ELR (cell line): ENCODE results near the gene FUT7.

Experiments used
- DNase-seq: peaks from one replicate; pipeline ENCODE4 v3.0.0-alpha.2; 2015; ENCODE audit warnings: low read depth

The FUT7 gene, protein sequence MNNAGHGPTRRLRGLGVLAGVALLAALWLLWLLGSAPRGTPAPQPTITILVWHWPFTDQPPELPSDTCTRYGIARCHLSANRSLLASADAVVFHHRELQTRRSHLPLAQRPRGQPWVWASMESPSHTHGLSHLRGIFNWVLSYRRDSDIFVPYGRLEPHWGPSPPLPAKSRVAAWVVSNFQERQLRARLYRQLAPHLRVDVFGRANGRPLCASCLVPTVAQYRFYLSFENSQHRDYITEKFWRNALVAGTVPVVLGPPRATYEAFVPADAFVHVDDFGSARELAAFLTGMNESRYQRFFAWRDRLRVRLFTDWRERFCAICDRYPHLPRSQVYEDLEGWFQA

DNA sequence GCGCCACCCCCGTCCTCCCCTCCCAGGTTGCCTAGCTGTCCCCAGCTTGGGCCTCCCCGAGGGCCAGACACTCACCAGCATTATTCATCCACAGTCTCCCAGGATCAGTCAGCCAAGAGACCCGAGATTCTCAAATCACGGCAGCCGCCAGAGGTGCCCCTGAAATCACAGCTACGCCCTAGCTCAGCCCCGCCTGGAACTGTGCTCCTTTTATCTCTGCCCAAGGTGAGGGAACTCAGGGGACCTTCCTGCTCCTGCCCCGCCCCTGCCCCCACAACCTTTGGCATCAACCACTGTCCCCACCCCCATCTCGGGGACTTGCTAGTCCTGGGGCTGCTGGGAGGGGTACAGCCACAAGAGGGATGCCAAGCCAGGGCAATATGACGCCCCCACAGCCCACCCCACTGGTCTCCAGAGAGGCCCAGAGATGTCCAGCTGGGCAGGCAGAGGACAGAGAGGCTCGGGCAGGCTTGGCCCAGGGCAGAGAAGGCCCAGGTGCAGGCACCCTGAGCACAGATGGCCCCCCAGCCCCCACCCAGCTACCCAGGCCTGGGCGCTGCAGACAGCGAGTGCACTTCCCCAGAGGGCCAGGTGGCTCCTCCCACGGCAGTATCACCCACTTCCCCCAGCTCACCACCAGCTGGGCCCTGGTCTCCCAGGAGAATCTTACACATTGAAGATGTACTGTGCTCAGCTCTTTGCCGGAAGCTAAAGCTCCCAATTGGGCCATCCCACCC, at the start of gene FUT7:
Gene FUT7, minus strand, starts transcription at position 185 of the 737 bp plus-strand sequence. Its CDS starts 97 bp downstream, at position 88.
- DNase-seq = no peak

DNA sequence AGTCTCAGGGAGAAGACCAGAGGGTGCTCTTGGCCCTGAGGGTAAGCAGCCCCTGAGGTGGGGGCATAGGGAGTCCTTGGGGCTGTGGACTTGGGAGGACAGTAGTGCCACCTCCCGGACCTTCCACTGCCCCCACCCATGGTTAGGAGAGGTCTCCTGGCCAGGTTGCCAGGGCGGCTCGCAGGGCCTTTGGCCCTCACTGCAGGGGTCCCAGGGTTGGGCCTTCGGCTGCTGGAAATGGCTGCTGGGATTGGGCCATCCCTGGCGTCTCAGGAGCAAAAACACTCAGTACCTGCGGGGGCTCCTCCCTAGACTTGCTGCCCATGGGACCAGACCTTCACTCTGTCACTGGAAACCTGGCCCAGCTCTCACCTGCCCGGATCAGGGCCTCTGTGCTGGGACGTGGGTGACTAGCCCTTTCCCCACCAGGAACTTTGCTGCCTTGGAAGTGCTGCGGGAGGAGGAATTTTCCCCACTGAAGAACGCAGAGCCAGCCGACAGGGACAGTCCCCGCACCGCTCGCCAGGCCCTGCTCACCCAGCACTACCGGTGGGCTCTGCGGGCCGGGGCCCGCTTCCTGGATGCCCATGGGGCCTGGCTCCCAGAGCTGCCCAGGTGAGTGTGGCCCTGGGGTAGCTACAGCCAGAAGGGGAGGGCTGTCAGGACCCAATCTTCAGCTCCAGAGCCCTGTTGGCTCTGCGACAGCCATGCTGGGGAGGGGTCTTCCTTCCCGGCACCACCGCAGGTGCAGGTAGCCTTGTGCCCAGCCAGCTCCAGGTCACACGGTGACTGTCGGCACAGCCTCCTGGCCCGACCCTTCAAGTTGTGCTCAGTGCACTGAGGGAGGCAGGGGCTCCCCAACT, 48.6 kb upstream of the FUT7 start:
- no peak for DNase-seq

DNA sequence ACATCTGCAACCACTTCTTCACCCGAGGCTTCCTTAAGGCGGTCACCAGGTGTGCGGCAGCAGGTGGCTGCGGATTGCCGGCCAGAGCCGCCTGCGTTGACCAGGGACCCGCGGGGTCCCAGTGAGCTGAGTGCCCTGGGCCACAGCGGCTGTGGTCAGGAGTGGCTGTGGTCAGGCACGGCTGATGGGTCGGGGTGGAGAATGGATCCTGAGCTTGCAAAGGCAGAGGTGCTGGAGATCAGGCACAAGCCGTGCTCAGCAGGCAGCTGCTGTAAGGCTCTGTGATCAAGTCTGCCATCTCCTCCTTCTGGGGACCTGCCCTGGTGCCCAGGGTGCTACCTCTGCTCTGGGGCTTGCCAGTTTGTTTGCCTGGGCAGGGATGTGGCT, 47.5 kb upstream of the FUT7 start:
- DNase-seq = no peak

DNA sequence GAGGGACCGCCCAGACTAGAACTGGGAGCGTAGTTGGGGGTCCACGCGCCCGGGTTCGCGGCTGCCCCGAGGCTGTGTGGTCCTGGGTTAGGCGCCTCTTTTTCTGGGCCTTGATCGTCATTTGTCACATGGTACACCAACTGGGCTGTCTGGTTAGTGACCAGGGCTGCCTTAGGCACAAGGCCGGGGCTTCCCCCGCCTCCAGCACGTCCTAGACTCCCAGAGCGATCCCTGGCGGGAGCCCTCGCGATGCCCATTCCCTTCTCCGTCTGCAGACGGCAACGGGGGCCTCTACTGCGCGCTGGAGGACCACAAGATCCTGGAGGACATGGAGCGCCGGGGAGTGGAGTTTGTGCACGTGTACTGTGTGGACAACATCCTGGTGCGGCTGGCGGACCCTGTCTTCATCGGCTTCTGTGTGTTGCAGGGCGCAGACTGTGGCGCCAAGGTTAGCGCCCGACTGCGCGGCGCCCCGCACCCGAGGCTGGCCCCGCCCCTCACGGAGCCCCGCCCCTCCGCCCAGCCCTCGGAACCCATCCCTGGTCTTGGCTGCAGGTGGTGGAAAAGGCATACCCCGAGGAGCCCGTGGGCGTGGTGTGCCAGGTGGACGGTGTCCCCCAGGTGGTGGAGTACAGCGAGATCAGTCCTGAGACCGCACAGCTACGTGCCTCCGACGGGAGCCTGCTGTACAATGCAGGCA, 47.0 kb upstream of the FUT7 start:
- DNase-seq = no peak

DNA sequence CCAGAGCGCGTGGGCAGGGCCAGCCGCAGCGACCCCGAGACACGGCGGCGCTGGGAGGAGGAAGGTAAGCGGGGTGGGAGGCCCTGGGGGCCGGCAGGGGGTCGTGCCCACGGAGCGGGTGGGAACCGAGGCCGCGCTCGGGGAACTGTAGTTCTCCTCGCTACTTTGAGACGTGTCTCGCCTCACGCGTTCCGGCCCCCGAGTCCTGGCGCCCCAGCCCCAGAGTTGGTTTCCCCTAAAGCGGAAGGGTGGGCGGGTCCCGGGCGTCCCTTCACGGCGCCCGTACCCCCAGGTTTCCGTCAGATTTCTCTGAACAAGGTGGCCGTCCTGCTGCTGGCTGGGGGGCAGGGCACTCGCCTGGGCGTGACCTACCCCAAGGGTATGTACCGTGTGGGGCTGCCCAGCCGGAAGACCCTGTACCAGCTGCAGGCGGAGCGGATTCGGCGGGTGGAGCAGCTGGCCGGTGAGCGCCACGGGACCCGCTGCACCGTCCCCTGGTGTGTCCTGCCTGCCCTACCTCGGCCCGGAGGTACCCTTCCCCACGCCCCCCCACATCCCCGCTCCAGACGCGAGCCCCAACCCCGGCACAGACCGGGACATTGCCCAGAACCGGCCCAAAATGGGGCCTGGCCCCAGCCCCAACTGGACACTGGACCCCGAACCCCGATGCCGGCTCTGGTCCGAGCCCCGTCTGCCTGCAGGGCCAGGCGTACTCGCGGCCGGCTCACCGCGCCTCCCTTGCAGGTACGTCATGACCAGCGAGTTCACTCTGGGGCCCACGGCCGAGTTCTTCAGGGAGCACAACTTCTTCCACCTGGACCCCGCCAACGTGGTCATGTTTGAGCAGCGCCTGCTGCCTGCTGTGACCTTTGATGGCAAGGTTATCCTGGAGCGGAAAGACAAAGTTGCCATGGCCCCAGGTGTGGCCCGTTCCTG, 46.1 kb upstream of the FUT7 start:
- DNase-seq = peak; percentile 36

DNA sequence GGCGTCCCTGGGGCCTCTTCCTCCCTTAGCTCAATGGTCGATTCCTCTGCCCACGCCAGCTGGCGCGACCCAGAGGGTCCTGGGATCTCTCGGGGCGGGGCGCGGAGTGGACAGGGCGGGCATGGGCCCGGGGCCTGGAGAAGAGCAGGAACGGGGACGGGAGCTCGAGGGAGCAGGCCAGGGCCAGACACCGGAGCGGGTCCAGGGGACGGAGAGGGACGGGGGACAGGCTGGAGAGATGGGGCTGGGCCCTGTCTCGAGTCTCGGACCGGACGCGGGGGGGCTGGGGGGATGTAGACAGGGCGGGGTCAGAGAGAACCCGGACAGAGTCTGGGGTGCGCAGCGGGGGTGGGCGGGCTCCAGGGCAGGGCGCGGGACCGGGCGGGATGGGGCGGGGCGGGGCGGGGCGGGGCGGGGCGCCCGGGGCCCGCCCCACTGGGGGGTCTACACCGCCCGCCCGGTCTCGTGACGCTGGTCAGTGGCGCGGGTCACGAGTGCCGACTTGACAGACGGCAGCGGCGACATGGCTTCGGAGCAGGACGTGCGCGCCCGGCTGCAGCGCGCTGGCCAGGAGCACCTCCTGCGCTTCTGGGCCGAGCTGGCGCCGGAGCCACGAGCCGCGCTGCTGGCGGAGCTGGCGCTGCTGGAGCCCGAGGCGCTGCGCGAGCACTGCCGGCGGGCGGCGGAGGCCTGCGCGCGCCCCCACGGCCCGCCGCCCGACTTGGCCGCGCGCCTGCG, 45.3 kb upstream of the FUT7 start, which contains the start of gene UAP1L1:
Gene UAP1L1, plus strand, starts transcription at position 508 of the 738 bp plus-strand sequence. Its CDS starts 16 bp downstream, at position 524.
- DNase-seq = peak; percentile 74

DNA sequence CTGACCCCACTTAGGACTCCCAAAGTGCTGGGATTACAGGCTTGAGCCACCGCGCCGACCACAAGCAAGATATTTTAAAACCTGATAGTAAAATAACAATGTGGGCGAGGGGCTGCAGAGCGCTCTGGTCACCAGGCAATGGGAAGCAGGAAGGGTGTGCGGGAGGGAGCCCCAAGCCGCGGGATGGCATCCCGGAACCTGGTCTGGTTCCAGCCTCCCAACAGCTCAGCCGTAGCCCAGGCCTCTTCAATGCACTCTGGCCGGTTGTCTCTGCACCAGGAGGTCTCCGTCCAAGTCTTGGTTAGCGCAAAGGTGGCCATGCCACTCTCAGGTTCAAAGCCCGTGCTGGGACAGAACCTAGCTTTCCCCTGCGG, 44.7 kb upstream of the FUT7 start:
- no peak for DNase-seq

DNA sequence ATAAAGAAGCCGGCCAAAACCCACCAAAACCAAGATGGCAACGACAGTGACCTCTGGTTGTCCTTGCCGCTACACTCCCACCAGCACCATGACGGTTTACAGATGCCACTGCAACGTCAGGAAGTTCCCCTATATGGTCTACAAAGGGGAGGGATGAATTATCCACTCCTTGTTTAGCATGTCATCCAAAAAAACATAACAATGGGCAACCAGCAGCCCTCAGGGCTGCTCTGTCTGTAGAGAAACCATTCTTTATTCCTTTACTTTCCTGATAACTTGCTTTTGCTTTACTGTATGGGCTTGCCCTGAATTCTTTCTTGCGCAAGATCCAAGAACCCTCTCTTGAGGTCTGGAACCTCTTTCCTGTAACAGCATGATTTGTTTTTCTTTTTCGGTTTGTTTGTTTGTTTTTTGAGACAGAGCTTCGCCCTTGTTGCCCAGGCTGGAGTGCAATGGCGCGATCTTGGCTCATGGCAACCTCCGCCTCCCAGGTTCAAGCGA, 43.4 kb upstream of the FUT7 start:
- DNase-seq = no peak

DNA sequence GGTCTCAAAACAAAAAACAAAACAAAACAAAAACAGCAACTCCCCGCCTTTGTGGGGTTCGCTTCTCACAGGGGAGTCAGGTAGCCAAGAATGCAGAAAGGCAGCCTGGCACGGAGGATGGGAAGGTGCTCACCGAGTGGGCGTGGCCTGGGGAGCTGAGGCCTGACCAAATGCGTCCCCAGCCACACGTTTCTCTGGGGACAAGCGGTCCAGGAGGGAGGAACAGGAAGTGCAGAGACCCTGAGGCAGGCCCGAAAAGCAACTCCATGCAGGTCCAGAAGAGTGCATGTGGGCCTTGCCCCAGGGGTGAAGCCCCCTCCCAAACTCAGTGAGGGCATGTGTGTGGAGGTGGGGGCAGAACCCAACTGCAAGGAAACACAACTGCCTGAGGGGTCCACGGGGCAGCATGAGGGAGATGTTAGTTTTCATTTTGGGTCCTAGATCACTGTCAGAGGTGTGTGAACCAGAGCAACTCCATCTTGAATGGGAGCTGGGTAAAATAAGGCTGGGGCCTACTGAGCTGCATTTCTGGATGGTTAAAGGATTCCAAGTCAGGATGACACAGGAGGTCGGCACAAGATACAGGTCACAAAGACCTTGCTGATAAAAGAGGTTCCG, 42.9 kb upstream of the FUT7 start:
- no peak for DNase-seq

DNA sequence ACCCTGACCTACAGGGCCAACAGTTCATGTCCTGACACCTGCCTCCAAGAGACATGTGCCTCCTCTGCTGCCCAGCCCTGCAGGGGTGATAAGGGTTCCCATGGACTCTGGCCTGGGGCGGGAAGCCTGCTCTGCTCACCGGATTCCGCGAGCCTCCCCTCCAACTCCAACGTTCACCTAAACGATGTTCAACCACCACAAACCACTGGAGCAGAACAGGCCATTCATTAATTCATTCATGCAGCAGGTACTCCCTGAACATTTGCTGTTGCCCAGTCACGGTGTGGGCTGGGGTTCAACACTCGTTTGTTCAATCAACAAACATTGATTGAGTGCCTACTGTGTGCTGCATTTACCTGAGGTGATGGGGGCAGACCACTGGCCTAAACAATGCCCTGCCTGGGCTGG, 42.1 kb upstream of the FUT7 start:
- DNase-seq = no peak

DNA sequence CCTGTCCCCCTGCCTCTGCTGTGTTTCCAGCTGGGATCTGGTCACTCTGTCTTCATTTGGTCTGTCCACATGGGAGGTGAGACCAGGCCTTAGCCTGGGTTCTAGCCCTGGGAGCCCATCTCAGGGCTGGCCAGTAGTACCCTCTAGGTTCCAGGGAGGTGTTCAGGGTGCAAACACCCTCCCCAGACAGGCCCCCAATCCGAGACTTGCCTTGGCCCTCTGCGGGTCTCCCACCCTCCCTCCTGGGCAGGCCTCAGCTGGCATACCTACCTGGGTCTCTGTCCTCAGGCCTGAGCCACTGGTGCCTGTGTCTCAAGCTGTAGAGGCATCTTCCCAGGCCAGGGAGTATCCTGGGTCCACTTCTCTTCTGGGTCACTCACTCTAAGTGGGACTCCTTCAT, 39.4 kb upstream of the FUT7 start:
- DNase-seq = no peak

DNA sequence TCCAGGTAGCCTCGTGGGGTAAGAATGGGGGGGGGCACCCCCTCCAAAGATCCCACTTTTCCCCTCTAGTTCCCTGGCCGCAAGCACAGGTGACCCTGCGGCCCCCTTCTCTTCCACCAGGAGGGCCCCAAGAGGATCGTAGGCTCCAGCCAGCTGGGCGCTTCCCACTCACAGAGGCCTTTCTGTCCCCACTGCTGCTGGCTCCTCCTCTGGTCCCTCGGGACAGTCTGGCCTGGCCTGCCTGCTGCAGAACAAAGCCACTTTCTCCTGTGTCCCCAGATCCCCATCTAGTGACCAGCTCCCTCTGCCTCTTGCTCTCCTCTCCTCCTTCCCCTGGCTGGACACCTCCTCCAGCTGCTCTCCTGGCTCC, 39.0 kb upstream of the FUT7 start:
- DNase-seq = no peak

DNA sequence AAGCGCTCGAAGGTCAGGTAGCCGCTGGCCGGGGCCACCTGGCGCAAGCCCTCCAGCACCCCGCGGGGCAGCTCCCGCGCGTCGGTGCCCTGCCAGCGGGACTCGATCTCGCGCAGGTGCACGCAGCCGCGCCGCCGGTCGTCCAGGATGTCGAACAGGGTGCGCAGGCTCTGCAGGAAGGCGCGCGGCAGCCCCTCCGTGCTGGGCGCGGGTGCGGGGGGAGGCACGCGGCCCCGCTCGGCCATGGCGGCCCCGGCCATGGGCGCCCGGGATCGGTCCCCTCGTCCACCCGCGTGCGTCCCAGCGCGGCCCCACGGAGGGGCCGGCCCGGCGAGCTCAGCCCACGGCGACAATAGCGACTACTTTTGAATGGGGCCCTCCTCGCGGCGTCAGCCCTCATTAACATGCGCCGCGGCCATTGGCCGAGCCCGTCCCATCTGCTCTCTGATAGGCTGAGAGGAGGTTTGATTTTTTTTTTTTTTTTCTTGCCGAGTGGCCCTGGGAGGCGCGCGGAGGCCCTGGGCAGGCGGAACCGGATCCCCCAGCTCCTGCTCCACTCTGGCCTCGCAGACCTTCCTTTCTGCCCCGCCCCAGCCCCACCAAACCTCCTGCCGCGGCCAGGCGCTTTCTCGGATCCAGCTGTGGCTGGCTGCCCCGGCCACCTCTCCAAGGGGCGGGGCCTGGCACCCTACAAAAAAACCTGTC, 38.5 kb upstream of the FUT7 start, which contains the start of gene SAPCD2:
Gene SAPCD2, minus strand, starts transcription at position 357 of the 705 bp plus-strand sequence. Its CDS starts 97 bp downstream, at position 260.
- peak; percentile 93 for DNase-seq

DNA sequence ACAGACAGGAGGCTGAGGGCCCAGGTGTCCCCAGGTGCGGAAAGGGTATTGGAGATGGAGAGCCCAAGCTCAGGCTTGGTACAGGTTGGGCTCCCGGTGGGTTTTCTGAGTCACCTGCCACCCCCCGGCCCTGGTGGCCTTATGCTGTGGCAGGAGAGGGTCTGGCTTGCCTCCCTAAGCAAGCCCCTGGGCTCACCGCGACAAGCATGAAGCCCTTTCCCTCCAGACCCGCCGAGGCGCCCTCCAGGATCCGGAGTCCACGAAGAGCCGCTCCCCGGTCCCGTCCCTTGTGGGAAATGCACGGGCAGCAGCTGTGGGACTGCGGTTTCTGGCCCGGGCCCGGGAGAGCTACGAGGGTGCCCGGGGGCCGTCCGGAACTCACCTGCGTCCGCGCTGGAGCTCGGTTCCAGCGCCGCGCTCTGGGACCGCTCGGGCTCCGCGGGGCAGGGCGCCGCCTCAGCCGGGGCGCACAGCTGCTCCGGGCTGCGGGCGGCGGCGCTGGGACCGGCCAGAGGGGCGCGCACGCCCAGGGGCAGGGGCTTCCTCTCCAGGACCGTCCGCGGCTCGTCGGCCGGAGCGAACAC, 37.7 kb upstream of the FUT7 start:
- no peak for DNase-seq

DNA sequence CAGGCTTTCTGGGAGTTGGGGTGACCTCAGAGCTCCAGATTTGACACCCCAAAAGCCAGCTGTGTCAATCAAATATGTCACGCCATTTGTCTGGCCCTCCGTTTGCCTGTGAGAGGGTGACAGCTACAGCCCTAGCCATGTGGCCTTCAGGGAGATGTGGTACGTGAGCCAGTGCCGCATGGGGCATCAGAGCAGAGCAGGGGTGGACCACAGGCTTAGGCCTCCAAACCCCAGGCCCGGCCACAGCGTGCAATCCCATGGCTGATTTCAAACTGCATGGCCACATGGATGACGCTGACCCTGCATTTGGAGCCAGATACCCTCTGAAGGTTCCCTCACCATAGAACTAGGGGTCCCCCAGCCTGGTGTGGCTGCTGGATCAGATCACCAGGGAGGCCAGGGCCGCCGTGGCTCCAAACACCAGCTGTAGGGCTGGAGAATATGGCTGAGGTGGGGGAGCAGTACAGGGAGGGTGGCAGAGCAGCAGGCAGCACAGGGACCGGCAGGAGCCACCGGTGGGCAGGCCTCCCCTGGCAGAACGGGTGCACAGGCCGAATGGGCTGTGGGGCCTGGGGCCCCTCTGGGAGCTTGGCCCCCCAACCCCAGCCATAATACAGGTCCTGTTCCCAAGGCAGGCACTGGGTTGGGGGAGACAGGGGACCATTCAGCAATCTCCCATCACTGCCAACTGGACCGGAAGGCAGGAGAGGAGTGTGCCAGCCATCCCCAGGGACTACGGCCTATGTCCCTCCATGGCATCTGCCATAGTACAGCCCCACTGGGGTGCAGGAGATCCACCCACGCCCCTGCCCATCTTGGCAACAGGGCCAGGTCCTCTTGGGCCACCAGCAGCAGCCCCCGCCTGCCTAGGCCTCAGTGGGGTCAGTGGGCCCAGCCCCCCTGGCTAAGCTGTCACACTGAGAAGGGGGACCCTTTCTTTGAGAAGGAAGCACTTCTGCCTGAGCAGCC, 36.9 kb upstream of the FUT7 start:
- DNase-seq = no peak

DNA sequence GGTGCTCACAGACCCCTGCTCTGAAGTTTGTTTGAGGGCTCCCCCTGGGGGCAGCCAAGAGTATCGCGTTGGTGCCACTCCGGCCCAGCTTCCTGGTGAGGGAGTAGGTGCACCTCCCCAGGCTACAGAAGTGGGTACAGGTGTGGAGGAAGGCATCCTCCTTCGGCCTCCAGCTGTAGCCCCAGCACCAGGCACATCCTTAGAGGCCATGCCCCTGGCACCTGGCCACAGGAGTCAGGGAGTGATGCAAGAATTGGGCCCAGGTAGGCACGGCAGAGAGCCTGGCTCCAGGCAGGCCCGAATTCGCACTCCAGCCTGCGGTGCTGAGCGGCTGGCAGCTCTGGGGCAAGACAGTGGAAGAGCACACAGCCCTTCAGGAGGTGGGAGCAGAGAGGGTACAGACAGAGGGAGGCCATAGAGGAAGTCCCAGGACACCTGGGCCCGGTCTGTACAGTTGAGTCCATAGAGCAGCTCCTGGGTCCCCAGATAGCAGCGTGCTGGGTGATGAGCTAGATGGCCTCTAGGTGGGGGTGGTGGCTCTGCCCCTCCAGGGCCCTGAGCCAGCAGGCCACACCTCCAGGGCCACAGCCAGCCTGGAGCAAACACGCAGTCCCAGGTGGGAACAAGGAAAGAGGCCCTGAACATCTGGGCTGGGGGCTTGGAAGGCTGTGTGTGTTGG, 36.1 kb upstream of the FUT7 start:
- peak; percentile 82 for DNase-seq
